ENCODE results near the gene RSRC1.

RSRC1 gene

GRCh38 chr3:158105119-158105709 lies 4.7 kb upstream of the RSRC1 start:
- Histone ChIP-seq H2BK120ac (ENCODE audit: insufficient read depth, low read length, poor library complexity) (no peak overlapping the region), H3K9ac (ENCODE audit: low read length) (no peak overlapping the region), H2BK12ac (ENCODE audit: low read length) (no peak overlapping the region), H3K4ac (ENCODE audit: low read depth, low read length) (no peak overlapping the region), H3K4me2 (ENCODE audit: low read length) (peak overlapping the region; percentile 84), H3K4me1 (ENCODE audit: control insufficient read depth in 1 of 2, insufficient read depth in 2 of 2, low read length in 2 of 2) (peaks cover 5 to 9% of the 10 kb centered on the region in 2 experiments), H2AK5ac (ENCODE audit: low read length) (no peak overlapping the region), H3K4me3 (ENCODE audit: low read depth, low read length) (peak overlapping the region; percentile 43), H2BK5ac (ENCODE audit: low read depth, low read length, poor library complexity) (no peak overlapping the region), H3K9me3 (ENCODE audit: insufficient read depth, low read depth, low read length) (peaks cover 5% of the 10 kb centered on the region), H3K23ac (ENCODE audit: low read length) (no peak overlapping the region), H4K8ac (ENCODE audit: low read depth, low read length) (no peak overlapping the region), H3K27ac (ENCODE audit: low read depth, low read length) (no peak overlapping the region), H2AFZ (ENCODE audit: insufficient read depth, low read length, poor library complexity) (no peak overlapping the region), H3K27me3 (ENCODE audit: insufficient read depth, low read length) (peaks cover 63% of the 10 kb centered on the region), H3K18ac (ENCODE audit: low read length) (no peak overlapping the region), H3K79me1 (ENCODE audit: low read length) (peaks cover 3% of the 10 kb centered on the region), H3K79me2 (ENCODE audit: control insufficient read depth, insufficient read depth, low read length, poor library complexity) (peaks cover 2% of the 10 kb centered on the region), H3K14ac (ENCODE audit: low read length) (no peak overlapping the region), H3K36me3 (ENCODE audit: control insufficient read depth in 1 of 2, insufficient read depth in 2 of 2, low read length in 2 of 2) (no peaks in the 10 kb centered on the region), H4K91ac (ENCODE audit: low read depth, low read length) (no peak overlapping the region), H4K12ac (ENCODE audit: low read depth, low read length) (no peak overlapping the region)
- DNase-seq, result peak; percentile 59 to 82
- no CpG with 5 or more reads among the region's 39 CpGs for WGBS (ENCODE audit: extremely low coverage, insufficient coverage, insufficient read length)

GRCh38 chr3:158105710-158106253 lies 4.1 kb upstream of the RSRC1 start:
- H2BK5ac ChIP-seq (ENCODE audit: low read depth, low read length, poor library complexity), result no peak overlapping the region
- H3K36me3 ChIP-seq (ENCODE audit: control insufficient read depth in 1 of 2, insufficient read depth in 2 of 2, low read length in 2 of 2), result no peaks in the 10 kb centered on the region
- no peak overlapping the region for H4K8ac ChIP-seq (ENCODE audit: low read depth, low read length)
- peak overlapping the region; percentile 84 for H3K4me2 ChIP-seq (ENCODE audit: low read length)
- no peak overlapping the region for H3K27ac ChIP-seq (ENCODE audit: low read depth, low read length)
- WGBS (ENCODE audit: extremely low coverage, insufficient coverage, insufficient read length), result no CpG with 5 or more reads among the region's 45 CpGs
- no peak overlapping the region for H2AK5ac ChIP-seq (ENCODE audit: low read length)
- H3K4me3 ChIP-seq (ENCODE audit: low read depth, low read length), result peak overlapping the region; percentile 43
- DNase-seq, result peak; percentile 44 to 61
- H3K4me1 ChIP-seq (ENCODE audit: control insufficient read depth in 1 of 2, insufficient read depth in 2 of 2, low read length in 2 of 2), result peaks cover 5 to 9% of the 10 kb centered on the region in 2 experiments
- no peak overlapping the region for H2BK120ac ChIP-seq (ENCODE audit: insufficient read depth, low read length, poor library complexity)
- no peak overlapping the region for H2BK12ac ChIP-seq (ENCODE audit: low read length)
- no peak overlapping the region for H4K91ac ChIP-seq (ENCODE audit: low read depth, low read length)
- no peak overlapping the region for H3K9ac ChIP-seq (ENCODE audit: low read length)
- peaks cover 2% of the 10 kb centered on the region for H3K79me2 ChIP-seq (ENCODE audit: control insufficient read depth, insufficient read depth, low read length, poor library complexity)
- H3K27me3 ChIP-seq (ENCODE audit: insufficient read depth, low read length), result peaks cover 59% of the 10 kb centered on the region
- peaks cover 5% of the 10 kb centered on the region for H3K9me3 ChIP-seq (ENCODE audit: insufficient read depth, low read depth, low read length)
- peak overlapping the region; percentile 45 for H2AFZ ChIP-seq (ENCODE audit: insufficient read depth, low read length, poor library complexity)
- no peak overlapping the region for H3K18ac ChIP-seq (ENCODE audit: low read length)
- peaks cover 6% of the 10 kb centered on the region for H3K79me1 ChIP-seq (ENCODE audit: low read length)
- no peak overlapping the region for H3K14ac ChIP-seq (ENCODE audit: low read length)
- no peak overlapping the region for H3K4ac ChIP-seq (ENCODE audit: low read depth, low read length)
- no peak overlapping the region for H4K12ac ChIP-seq (ENCODE audit: low read depth, low read length)
- no peak overlapping the region for H3K23ac ChIP-seq (ENCODE audit: low read length)

GRCh38 chr3:158106766-158107471 lies 3.0 kb upstream of the RSRC1 start:
- WGBS (ENCODE audit: extremely low coverage, insufficient coverage, insufficient read length), result no CpG with 5 or more reads among the region's 37 CpGs
- peaks cover 5 to 9% of the 10 kb centered on the region in 2 experiments for H3K4me1 ChIP-seq (ENCODE audit: control insufficient read depth in 1 of 2, insufficient read depth in 2 of 2, low read length in 2 of 2)
- no peak overlapping the region for H3K23ac ChIP-seq (ENCODE audit: low read length)
- no peak overlapping the region for H3K4me3 ChIP-seq (ENCODE audit: low read depth, low read length)
- H2BK120ac ChIP-seq (ENCODE audit: insufficient read depth, low read length, poor library complexity), result no peak overlapping the region
- H2AFZ ChIP-seq (ENCODE audit: insufficient read depth, low read length, poor library complexity), result no peak overlapping the region
- DNase-seq, result peak; percentile 6 to 27
- H4K91ac ChIP-seq (ENCODE audit: low read depth, low read length), result no peak overlapping the region
- no peak overlapping the region for H3K14ac ChIP-seq (ENCODE audit: low read length)
- H3K18ac ChIP-seq (ENCODE audit: low read length), result no peak overlapping the region
- no peaks in the 10 kb centered on the region for H3K36me3 ChIP-seq (ENCODE audit: control insufficient read depth in 1 of 2, insufficient read depth in 2 of 2, low read length in 2 of 2)
- H2BK12ac ChIP-seq (ENCODE audit: low read length), result no peak overlapping the region
- H3K9me3 ChIP-seq (ENCODE audit: insufficient read depth, low read depth, low read length), result peaks cover 5% of the 10 kb centered on the region
- peak overlapping the region; percentile 18 for H3K4me2 ChIP-seq (ENCODE audit: low read length)
- H3K27ac ChIP-seq (ENCODE audit: low read depth, low read length), result no peak overlapping the region
- H3K79me2 ChIP-seq (ENCODE audit: control insufficient read depth, insufficient read depth, low read length, poor library complexity), result peaks cover 2% of the 10 kb centered on the region
- no peak overlapping the region for H2BK5ac ChIP-seq (ENCODE audit: low read depth, low read length, poor library complexity)
- no peak overlapping the region for H2AK5ac ChIP-seq (ENCODE audit: low read length)
- H3K79me1 ChIP-seq (ENCODE audit: low read length), result peaks cover 6% of the 10 kb centered on the region
- no peak overlapping the region for H4K8ac ChIP-seq (ENCODE audit: low read depth, low read length)
- H3K4ac ChIP-seq (ENCODE audit: low read depth, low read length), result no peak overlapping the region
- H3K27me3 ChIP-seq (ENCODE audit: insufficient read depth, low read length), result peaks cover 56% of the 10 kb centered on the region
- H3K9ac ChIP-seq (ENCODE audit: low read length), result no peak overlapping the region
- no peak overlapping the region for H4K12ac ChIP-seq (ENCODE audit: low read depth, low read length)

GRCh38 chr3:158107605-158108444 lies 2.1 kb upstream of the RSRC1 start:
- no peak overlapping the region for H3K4ac ChIP-seq (ENCODE audit: low read depth, low read length)
- H3K27me3 ChIP-seq (ENCODE audit: insufficient read depth, low read length), result peaks cover 48% of the 10 kb centered on the region
- H3K79me1 ChIP-seq (ENCODE audit: low read length), result peaks cover 6% of the 10 kb centered on the region
- no peak overlapping the region for H3K18ac ChIP-seq (ENCODE audit: low read length)
- no peak overlapping the region for H2BK12ac ChIP-seq (ENCODE audit: low read length)
- H3K9me3 ChIP-seq (ENCODE audit: insufficient read depth, low read depth, low read length), result peaks cover 5% of the 10 kb centered on the region
- no CpG with 5 or more reads among the region's 15 CpGs for WGBS (ENCODE audit: extremely low coverage, insufficient coverage, insufficient read length)
- no peak overlapping the region for H3K23ac ChIP-seq (ENCODE audit: low read length)
- H3K4me2 ChIP-seq (ENCODE audit: low read length), result no peak overlapping the region
- no peak overlapping the region for H3K9ac ChIP-seq (ENCODE audit: low read length)
- H3K4me1 ChIP-seq (ENCODE audit: control insufficient read depth in 1 of 2, insufficient read depth in 2 of 2, low read length in 2 of 2), result peaks cover 5 to 9% of the 10 kb centered on the region in 2 experiments
- no peak overlapping the region for H2AFZ ChIP-seq (ENCODE audit: insufficient read depth, low read length, poor library complexity)
- H4K91ac ChIP-seq (ENCODE audit: low read depth, low read length), result no peak overlapping the region
- H4K8ac ChIP-seq (ENCODE audit: low read depth, low read length), result no peak overlapping the region
- H2BK120ac ChIP-seq (ENCODE audit: insufficient read depth, low read length, poor library complexity), result no peak overlapping the region
- no peak overlapping the region for H4K12ac ChIP-seq (ENCODE audit: low read depth, low read length)
- H2AK5ac ChIP-seq (ENCODE audit: low read length), result no peak overlapping the region
- no peak for DNase-seq
- H3K27ac ChIP-seq (ENCODE audit: low read depth, low read length), result no peak overlapping the region
- H2BK5ac ChIP-seq (ENCODE audit: low read depth, low read length, poor library complexity), result no peak overlapping the region
- H3K36me3 ChIP-seq (ENCODE audit: control insufficient read depth in 1 of 2, insufficient read depth in 2 of 2, low read length in 2 of 2), result no peaks in the 10 kb centered on the region
- H3K4me3 ChIP-seq (ENCODE audit: low read depth, low read length), result no peak overlapping the region
- H3K79me2 ChIP-seq (ENCODE audit: control insufficient read depth, insufficient read depth, low read length, poor library complexity), result peaks cover 2% of the 10 kb centered on the region
- no peak overlapping the region for H3K14ac ChIP-seq (ENCODE audit: low read length)

Data from trophoblast cell (in vitro differentiated cells and primary cell).